ENCODE measurements around the gene MICU2. TPM values are rescaled to one million over a fixed set of nuclear protein-coding genes. Genes with fewer than 3 reads are reported as not detected.

The MICU2 gene
- total and polyA plus RNA-seq, 2 donors (not counting 3 experiments of a cell fraction or from before 2014, with no cell fraction given) = 24.0 to 36.7 TPM

- FAIRE-seq = no peak
- H3K4me1 ChIP-seq (ENCODE audit: control insufficient read depth, extremely low read depth, insufficient read depth, low read length) = peaks cover 25% of the 10 kb centered on the region
- no peaks in the 10 kb centered on the region for H4K20me1 ChIP-seq (replicated peaks; ENCODE audit: control insufficient read depth, extremely low read depth, insufficient read depth, low read length)
- no peak for DNase-seq (ENCODE audit: low read depth, low spot score)
- ChIA-PET CTCF (interaction anchor here (1.2 kb wide), 1 partner anchor 20 kb away, joined by 3 read pairs; no protein-coding TSS in a partner anchor), POLR2A (no interaction called here)
- no peaks in the 10 kb centered on the region for H3K36me3 ChIP-seq (ENCODE audit: control insufficient read depth in 2 of 2, extremely low read depth in 1 of 2, insufficient read depth in 2 of 2, low read length in 2 of 2)
- no TSS peak for BruUV-seq (replicated peaks)
- no peak overlapping the region for H3K4me3 ChIP-seq (replicated peaks in 1 of 3; ENCODE audit: insufficient read depth in 1 of 3, low read depth in 1 of 3, low read length in 3 of 3)
- H3K9me1 ChIP-seq (replicated peaks; ENCODE audit: control insufficient read depth, extremely low read depth, insufficient read depth, low read length) = no peaks in the 10 kb centered on the region
- no peaks in the 10 kb centered on the region for H3K9me3 ChIP-seq (replicated peaks; ENCODE audit: control insufficient read depth, insufficient read depth, low read length)
- H3K4me2 ChIP-seq (ENCODE audit: insufficient read depth, low read length) = no peak overlapping the region
- intact Hi-C loops (cut with micrococcal nuclease) = no loop called here
- H3K9ac ChIP-seq (replicated peaks; ENCODE audit: extremely low read depth, insufficient read depth, low read length) = no peak overlapping the region
- TF ChIP-seq MYC (IDR thresholded peaks at IDR 0.05; ENCODE audit: low read depth, low read length) = no peak
- TF ChIP-seq JUN (IDR thresholded peaks at IDR 0.05; ENCODE audit: borderline replicate concordance, insufficient read depth, insufficient read length, low read depth) = no peak
- TF ChIP-seq POLR2A (IDR thresholded peaks at IDR 0.05; ENCODE audit: low read depth, low read length) = no peak
- no peak for TF ChIP-seq FOS (IDR thresholded peaks at IDR 0.05; ENCODE audit: borderline replicate concordance, insufficient read depth, low read length)
- TF ChIP-seq POLR2AphosphoS5 (IDR thresholded peaks at IDR 0.05; ENCODE audit: insufficient read depth, low read depth, low read length) = no peak
- no peak for TF ChIP-seq GATA2 (IDR thresholded peaks at IDR 0.05; ENCODE audit: insufficient read depth, insufficient read length, low read depth, low read length)
- no peak for TF ChIP-seq EZH2 (IDR thresholded peaks at IDR 0.05; ENCODE audit: borderline replicate concordance, low read depth, low read length, severe bottlenecking)
- no peak for TF ChIP-seq MAX (IDR thresholded peaks at IDR 0.05; ENCODE audit: insufficient read depth, insufficient read length)
- no peak for TF ChIP-seq CTCF (IDR thresholded peaks at IDR 0.05; ENCODE audit: extremely low read depth in 1 of 2, insufficient read depth in 1 of 2, low read depth in 1 of 2, low read length in 2 of 2)
- H3K27me3 ChIP-seq (ENCODE audit: control insufficient read depth in 2 of 2, insufficient read depth in 2 of 2, low read length in 2 of 2) = no peaks in the 10 kb centered on the region
- peaks cover 13% of the 10 kb centered on the region for H3K79me2 ChIP-seq (ENCODE audit: control insufficient read depth, insufficient read depth, low read length)
- dilution Hi-C loops (cut with MboI; ENCODE audit: extremely low pct_ligation_motif_present, low sequenced_read_pairs) = no loop called here
- H3K27ac ChIP-seq (ENCODE audit: insufficient read depth, low read depth, low read length) = no peak overlapping the region
- H2AFZ ChIP-seq (ENCODE audit: low read depth, low read length) = no peak overlapping the region
These were observed 23.2 kb downstream of the MICU2 start for GRCh38 chr13:21580736-21581135.

Data from endothelial cell of umbilical vein (primary cell).